Loucy (cell line): ENCODE results near the gene CST3.

Source experiments
- H2AFZ ChIP-seq: fragments of 200-600 bp; sonication (generic); 2 replicates; pipeline ENCODE4 v1.6.0; 2016; ENCODE audit warnings: antibody characterized with exemption, mild to moderate bottlenecking, low read length, moderate library complexity
- H3F3A ChIP-seq: fragments of 200-600 bp; 2 replicates; pipeline ENCODE4 v1.6.0; 2016; ENCODE audit warnings: antibody characterized with exemption, low read depth, mild to moderate bottlenecking
- H3K27me3 ChIP-seq: fragments of 200-600 bp; sonication (generic); 2 replicates; pipeline ENCODE4 v1.6.1; 2014; ENCODE audit warnings: low read length, mild to moderate bottlenecking; ENCODE audit not compliant: insufficient read depth, poor library complexity, severe bottlenecking
- H3K36me3 ChIP-seq: fragments of 200-600 bp; sonication (generic); 2 replicates; pipeline ENCODE4 v1.6.1; 2016; ENCODE audit warnings: low read length; ENCODE audit not compliant: insufficient read depth
- H3K4me1 ChIP-seq: fragments of 200-600 bp; sonication (generic); 2 replicates; pipeline ENCODE4 v1.5.1; 2014; ENCODE audit warnings: low read length, mild to moderate bottlenecking; ENCODE audit not compliant: insufficient read depth, poor library complexity, severe bottlenecking
- H3K4me2 ChIP-seq: fragments of 200-600 bp; sonication (generic); 2 replicates; pipeline ENCODE4 v1.6.0; 2014; ENCODE audit warnings: antibody characterized with exemption, low read length, low read depth, mild to moderate bottlenecking; ENCODE audit not compliant: poor library complexity, severe bottlenecking
- H3K4me3 ChIP-seq: fragments of 200-600 bp; sonication (generic); 2 replicates; pipeline ENCODE4 v1.5.1; 2014; ENCODE audit warnings: low read length, mild to moderate bottlenecking, mixed read lengths; ENCODE audit not compliant: poor library complexity, severe bottlenecking
- H3K79me2 ChIP-seq: fragments of 200-600 bp; sonication (generic); 2 replicates; pipeline ENCODE4 v1.6.1; 2014; ENCODE audit warnings: low read length; ENCODE audit not compliant: insufficient read depth
- H3K9ac ChIP-seq: fragments of 200-600 bp; sonication (generic); 2 replicates; pipeline ENCODE4 v1.6.0; 2014; ENCODE audit warnings: mild to moderate bottlenecking, low read depth, low read length, moderate library complexity; ENCODE audit not compliant: poor library complexity, severe bottlenecking
- H3K9me2 ChIP-seq: fragments of 200-600 bp; sonication (generic); replicated peaks from 2 replicates; pipeline ENCODE4 v1.6.1; 2016; ENCODE audit warnings: low read depth, low read length, mixed read lengths
- H3K9me3 ChIP-seq: fragments of 200-600 bp; sonication (generic); 2 replicates; pipeline ENCODE4 v1.6.1; 2014; ENCODE audit warnings: mild to moderate bottlenecking, antibody characterized with exemption, low read length, low read depth; ENCODE audit not compliant: insufficient read depth
- H4K20me1 ChIP-seq: fragments of 200-600 bp; sonication (generic); 2 replicates; pipeline ENCODE4 v1.6.0; 2014; ENCODE audit warnings: antibody characterized with exemption, low read length, mild to moderate bottlenecking; ENCODE audit not compliant: insufficient read depth, poor library complexity, severe bottlenecking
- EZH2phosphoT487 ChIP-seq: fragments of 200-600 bp; IDR thresholded peaks from 2 replicates; pipeline ENCODE4 v1.6.1; 2018; ENCODE audit warnings: antibody characterized with exemption, mild to moderate bottlenecking, moderate library complexity, borderline replicate concordance
- TF ChIP-seq, protein P1 (sequence below): fragments of 200-600 bp; sonication (generic); conservative IDR thresholded peaks from 2 replicates; pipeline ENCODE4 v1.5.1; 2014; ENCODE audit warnings: mild to moderate bottlenecking, antibody characterized with exemption, low read length

Gene CST3

GRCh38 chr20:23606652-23607049 is 31.1 kb downstream of the CST3 start:
- no peaks in the 10 kb centered on the region for H3K36me3 ChIP-seq
- no peaks in the 10 kb centered on the region for H3F3A ChIP-seq
- H3K9ac ChIP-seq, result no peak overlapping the region
- no peaks in the 10 kb centered on the region for H3K79me2 ChIP-seq
- no peaks in the 10 kb centered on the region for H3K27me3 ChIP-seq
- peaks cover 3% of the 10 kb centered on the region for H3K4me1 ChIP-seq
- no peak overlapping the region for H3K4me3 ChIP-seq
- peak overlapping the region; percentile 69 for H2AFZ ChIP-seq
- H3K9me2 ChIP-seq, result no peaks in the 10 kb centered on the region
- no peaks in the 10 kb centered on the region for H3K9me3 ChIP-seq
- no peak for TF ChIP-seq EZH2phosphoT487
- TF ChIP-seq, protein P1, sequence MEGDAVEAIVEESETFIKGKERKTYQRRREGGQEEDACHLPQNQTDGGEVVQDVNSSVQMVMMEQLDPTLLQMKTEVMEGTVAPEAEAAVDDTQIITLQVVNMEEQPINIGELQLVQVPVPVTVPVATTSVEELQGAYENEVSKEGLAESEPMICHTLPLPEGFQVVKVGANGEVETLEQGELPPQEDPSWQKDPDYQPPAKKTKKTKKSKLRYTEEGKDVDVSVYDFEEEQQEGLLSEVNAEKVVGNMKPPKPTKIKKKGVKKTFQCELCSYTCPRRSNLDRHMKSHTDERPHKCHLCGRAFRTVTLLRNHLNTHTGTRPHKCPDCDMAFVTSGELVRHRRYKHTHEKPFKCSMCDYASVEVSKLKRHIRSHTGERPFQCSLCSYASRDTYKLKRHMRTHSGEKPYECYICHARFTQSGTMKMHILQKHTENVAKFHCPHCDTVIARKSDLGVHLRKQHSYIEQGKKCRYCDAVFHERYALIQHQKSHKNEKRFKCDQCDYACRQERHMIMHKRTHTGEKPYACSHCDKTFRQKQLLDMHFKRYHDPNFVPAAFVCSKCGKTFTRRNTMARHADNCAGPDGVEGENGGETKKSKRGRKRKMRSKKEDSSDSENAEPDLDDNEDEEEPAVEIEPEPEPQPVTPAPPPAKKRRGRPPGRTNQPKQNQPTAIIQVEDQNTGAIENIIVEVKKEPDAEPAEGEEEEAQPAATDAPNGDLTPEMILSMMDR, result peak; percentile 95
- no peaks in the 10 kb centered on the region for H4K20me1 ChIP-seq
- H3K4me2 ChIP-seq, result peak overlapping the region; percentile 23

DNA sequence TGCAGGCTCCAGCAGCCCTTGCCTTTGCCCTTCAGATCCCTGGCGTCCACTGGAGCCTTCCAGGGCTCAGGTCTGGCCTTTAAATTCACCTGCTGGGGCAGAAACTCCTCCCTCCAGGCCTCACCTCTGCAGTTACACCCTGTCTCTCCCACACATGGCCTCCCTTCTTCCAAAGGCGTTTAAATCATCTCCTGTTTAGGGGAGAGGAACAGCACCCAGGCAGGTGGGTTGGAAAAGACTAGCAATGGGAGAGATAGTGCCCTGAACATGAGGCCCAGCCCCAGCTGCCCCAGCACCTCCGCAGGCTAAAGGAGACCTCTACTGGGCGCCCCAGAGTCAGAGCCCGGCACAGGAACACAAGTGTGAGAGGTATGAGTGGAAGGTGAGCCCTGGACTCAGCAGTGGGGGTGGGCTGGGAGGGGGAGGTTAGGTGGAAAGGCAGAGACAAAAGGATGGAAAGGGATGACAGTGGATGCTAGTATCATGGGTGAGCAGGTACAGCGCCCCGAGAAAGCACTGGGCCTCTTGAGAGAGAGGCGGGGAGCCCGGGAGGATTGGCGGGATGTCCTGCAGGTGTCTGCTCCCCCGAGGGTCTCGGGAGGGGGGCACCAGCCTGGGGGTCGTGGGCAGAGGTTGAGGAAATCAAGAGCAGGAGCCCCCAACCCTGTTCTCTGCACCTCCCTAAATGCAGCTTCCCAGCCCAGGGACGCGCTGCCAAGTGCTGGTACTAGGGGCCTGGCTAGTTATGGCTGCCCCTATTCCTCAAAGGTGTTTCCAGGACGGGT is 31.7 kb downstream of the CST3 start, which contains the start of gene CST9:
Gene CST9 (minus strand): TSS at position 51 of the 785 bp plus-strand sequence. CDS start 53 bp downstream, outside the sequence.
- Histone ChIP-seq H3K27me3 (no peaks in the 10 kb centered on the region), H3K4me3 (no peak within 1 kb of the TSS), H4K20me1 (no peaks in the 10 kb centered on the region), H3K36me3 (no peaks in the 10 kb centered on the region), H3K9me3 (no peaks in the 10 kb centered on the region), H3K4me1 (peaks cover 3% of the 10 kb centered on the region), H3K4me2 (peak within 1 kb of the TSS; percentile 23), H2AFZ (peak within 1 kb of the TSS; percentile 69), H3F3A (no peaks in the 10 kb centered on the region), H3K9ac (no peak within 1 kb of the TSS), H3K79me2 (no peaks in the 10 kb centered on the region), H3K9me2 (no peaks in the 10 kb centered on the region)
- no peak for TF ChIP-seq EZH2phosphoT487
- TF ChIP-seq, protein P1, result no peak

DNA sequence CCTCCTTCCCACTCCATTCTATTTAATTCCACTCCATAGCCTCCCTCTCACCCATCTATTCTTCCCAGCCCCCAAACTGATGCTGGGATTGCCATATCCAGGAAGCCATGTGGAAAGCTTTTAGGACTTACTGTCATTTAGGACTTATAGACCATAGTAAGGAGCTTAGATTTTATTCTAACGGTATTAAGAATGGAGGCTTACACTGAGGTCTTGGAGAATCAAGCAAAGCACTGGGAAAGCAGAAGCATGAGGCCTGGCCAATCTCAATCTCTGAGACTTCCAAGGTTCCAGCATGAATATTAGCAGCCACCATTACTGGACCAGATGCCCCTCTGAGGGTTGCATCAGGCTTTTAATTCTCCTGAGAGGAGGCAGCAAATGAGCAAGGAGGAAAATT is 33.4 kb downstream of the CST3 start:
- TF ChIP-seq, protein P1, result no peak
- no peak for TF ChIP-seq EZH2phosphoT487

More for the DNA sequence above, 33.4 kb downstream of the CST3 start:
- no peak overlapping the region for H2AFZ ChIP-seq
- H3K4me2 ChIP-seq, result no peak overlapping the region
- no peaks in the 10 kb centered on the region for H3K9me2 ChIP-seq
- peaks cover 3% of the 10 kb centered on the region for H3K4me1 ChIP-seq
- no peak overlapping the region for H3K9ac ChIP-seq
- H3K36me3 ChIP-seq, result no peaks in the 10 kb centered on the region
- H3K4me3 ChIP-seq, result no peak overlapping the region
- H3K9me3 ChIP-seq, result no peaks in the 10 kb centered on the region
- H3F3A ChIP-seq, result no peaks in the 10 kb centered on the region
- H3K79me2 ChIP-seq, result no peaks in the 10 kb centered on the region
- no peaks in the 10 kb centered on the region for H4K20me1 ChIP-seq
- no peaks in the 10 kb centered on the region for H3K27me3 ChIP-seq
